H7 (cell line): ENCODE measurements around the gene SGCD. TPM values are rescaled to one million over a fixed set of nuclear protein-coding genes. Genes with fewer than 3 reads are reported as not detected.

ENCODE experiments used
- DNase-seq: peaks from one replicate; pipeline ENCODE4 v3.0.0; 2012
- H3K27me3 ChIP-seq: 2 replicates; pipeline ENCODE4 v1.6.0; 2011; ENCODE audit warnings: mild to moderate bottlenecking, low read length; ENCODE audit not compliant: control insufficient read depth, insufficient read depth
- H3K36me3 ChIP-seq: replicated peaks from 2 replicates; pipeline ENCODE4 v1.5.1; 2011; ENCODE audit warnings: low read length; ENCODE audit not compliant: control insufficient read depth, insufficient read depth
- H3K4me3 ChIP-seq: 2 replicates; pipeline ENCODE4 v1.5.1; 2011; ENCODE audit warnings: low read depth, mild to moderate bottlenecking, control low read depth, low read length, moderate library complexity; ENCODE audit not compliant: insufficient read depth
- total RNA-seq: library from RNA; depleted of rRNA; stranded (reverse); fragments of >200 nt; shearing (Covaris generic); gene quantifications from 2 replicates; pipeline ENCODE4 v1.2.3, GENCODE V29; 2014; rRNA removed

SGCD gene
- total RNA-seq: 0.04 TPM in 1 of 2 replicates, not detected in the other

DNA sequence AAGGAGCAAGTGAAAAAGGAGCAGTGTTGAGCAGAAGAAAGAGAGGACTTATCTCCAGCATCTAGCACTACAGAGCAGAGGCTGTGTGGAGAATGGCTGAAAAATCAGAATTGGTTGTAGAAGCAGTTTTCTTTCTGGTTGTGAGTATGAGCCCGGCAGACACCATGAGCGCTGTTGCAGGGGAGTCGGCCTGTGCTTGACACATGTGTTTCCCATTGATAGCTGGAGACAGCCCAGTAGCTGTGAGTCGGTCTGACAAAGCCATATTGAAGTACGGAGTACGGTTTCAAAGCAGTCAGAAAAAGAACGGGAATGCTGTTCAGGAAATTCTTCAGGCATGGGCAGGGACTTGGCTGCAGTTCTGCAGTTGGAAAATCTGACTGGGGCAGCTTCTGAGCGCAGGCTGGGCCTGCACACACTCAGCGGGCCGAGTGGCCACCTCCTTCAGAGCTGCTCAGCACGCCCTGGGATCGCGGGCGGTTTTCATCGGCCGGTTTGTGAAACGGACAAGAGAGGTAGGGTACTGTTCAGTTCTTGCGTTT is at the start of gene SGCD:
Gene SGCD (plus strand): TSS at position 447 of the 542 bp plus-strand sequence.
- no peaks in the 10 kb centered on the region for H3K27me3 ChIP-seq
- H3K36me3 ChIP-seq: no peaks in the 10 kb centered on the region
- H3K4me3 ChIP-seq: no peak within 1 kb of the TSS
- DNase-seq: peak; percentile 7

DNA sequence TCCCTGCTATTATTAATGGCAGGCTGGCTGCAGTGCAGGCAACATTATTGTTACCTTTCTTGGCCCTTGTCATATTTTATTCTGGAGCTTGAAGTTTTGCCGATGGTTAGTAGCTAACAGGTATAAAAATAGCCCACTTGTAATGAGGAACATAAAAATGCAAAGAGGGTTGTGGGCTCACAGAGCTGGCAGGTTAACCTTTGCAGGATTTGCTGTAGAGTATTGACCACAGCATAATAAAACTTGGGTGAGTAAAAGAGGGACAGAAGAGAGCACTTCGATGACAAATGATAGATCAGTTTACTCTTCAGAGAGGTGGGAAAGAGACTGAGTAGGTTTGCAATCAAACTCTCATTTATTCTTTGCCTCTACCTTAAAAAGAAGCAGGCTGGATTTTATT is 49.7 kb upstream of the SGCD start:
- no peaks in the 10 kb centered on the region for H3K36me3 ChIP-seq
- no peak for DNase-seq
- no peak overlapping the region for H3K4me3 ChIP-seq
- no peaks in the 10 kb centered on the region for H3K27me3 ChIP-seq

DNA sequence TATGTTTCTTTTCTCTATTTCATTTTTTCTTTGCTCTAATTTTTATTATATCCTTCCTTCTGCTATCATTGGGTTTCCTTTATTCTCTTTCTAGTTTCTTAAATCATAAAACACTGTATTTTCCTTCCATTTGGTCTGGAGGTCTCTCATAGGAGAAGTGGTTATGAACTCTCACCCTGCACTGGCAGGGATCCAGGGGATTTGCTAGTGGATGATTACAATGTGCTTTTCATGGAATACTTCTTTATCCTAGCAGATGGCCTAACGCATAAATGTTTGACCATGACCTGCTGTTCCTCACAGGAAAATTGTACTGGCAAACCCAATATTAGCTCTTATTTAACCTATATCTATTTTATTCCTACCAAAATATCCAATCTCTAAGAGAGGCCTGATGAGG is 31.5 kb upstream of the SGCD start:
- DNase-seq: no peak
- no peaks in the 10 kb centered on the region for H3K36me3 ChIP-seq
- no peaks in the 10 kb centered on the region for H3K27me3 ChIP-seq
- H3K4me3 ChIP-seq: no peak overlapping the region

DNA sequence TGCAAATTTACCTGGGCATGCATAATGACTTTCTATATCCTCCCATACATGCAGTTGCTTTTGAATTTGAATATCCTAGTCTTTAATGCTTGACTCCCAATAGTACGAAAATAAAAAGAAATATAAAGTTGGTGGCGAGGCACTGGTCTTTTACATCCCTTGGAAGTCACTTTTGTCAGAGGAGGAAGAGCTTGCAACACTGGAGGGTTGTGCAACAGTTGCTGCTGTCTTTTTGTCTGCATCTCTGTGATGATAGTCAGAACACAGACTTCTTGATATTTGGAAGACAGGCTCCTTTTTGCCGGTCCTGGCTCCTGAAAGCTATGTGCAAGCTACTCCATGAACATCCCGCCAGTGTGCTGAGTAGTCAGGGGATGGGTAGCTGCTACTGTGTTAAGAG is 16.8 kb upstream of the SGCD start:
- H3K36me3 ChIP-seq: no peaks in the 10 kb centered on the region
- H3K4me3 ChIP-seq: no peak overlapping the region
- DNase-seq: no peak
- no peaks in the 10 kb centered on the region for H3K27me3 ChIP-seq

GRCh38 chr5:156312897-156313694 is 13.9 kb upstream of the SGCD start:
- Histone ChIP-seq H3K36me3 (no peaks in the 10 kb centered on the region), H3K4me3 (no peak overlapping the region), H3K27me3 (no peaks in the 10 kb centered on the region)
- no peak for DNase-seq

DNA sequence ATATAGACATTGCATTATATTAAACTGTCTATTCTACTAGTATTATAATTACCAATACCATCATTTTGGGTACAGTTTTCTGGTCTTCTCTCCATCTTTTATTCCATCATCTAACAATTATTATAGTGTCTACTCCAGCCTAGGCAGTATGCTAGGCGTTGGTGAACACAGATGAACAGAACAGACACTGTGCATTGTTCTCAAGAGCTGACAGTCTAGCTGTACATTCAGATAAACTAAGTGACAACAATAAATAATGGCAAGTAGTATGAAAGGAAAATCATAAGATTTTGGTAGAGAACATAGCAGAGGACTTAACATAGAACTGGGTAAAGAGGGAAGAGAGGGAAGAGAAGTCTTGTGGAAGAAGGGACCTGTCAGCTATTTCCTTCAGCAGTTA is 12.5 kb upstream of the SGCD start:
- Histone ChIP-seq H3K27me3 (no peaks in the 10 kb centered on the region), H3K4me3 (no peak overlapping the region), H3K36me3 (no peaks in the 10 kb centered on the region)
- no peak for DNase-seq

DNA sequence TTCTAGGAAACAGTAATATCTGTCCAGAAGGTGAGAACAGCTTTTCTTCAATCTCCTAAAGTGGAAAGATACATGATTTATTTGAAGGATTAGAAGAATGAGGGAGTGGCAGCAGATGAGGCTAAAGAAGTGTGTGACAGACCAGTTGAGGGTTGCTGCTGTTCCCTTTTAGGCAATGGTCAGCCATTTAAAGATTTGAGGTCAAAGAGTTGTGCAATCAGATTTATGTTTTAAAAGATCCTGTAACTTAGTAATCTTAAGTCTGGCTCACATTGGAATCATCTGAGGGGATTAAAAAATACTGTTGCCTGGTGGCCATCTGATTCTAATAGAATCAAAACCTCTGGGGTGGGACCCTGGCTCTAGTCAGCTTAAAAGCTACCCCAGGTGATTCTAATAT is 4.3 kb upstream of the SGCD start:
- no peaks in the 10 kb centered on the region for H3K27me3 ChIP-seq
- H3K4me3 ChIP-seq: no peak overlapping the region
- DNase-seq: no peak
- H3K36me3 ChIP-seq: no peaks in the 10 kb centered on the region

DNA sequence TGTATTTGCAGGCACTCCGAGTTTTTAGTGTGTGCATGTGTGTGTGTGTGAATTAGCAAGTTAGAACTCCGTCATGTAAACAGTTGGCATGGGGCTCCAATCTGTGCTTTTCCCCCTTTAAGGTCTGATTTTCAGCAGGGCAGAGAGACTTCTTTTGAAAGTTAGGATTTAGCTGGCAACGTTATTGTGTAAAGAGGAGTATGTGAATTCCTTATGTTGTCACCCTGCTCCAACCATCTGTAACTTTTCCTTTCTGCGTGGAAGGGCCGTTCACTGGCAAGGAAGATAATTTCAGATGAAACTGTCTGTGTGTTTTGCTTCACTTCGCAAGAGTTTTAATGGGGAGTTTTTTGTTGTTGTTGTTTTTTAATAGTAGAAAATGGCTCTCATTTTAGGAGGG is 332 bp downstream of the SGCD start:
- Histone ChIP-seq H3K27me3 (no peaks in the 10 kb centered on the region), H3K4me3 (no peak overlapping the region), H3K36me3 (no peaks in the 10 kb centered on the region)
- DNase-seq: no peak

- H3K36me3 ChIP-seq: no peaks in the 10 kb centered on the region
- H3K27me3 ChIP-seq: no peaks in the 10 kb centered on the region
- DNase-seq: no peak
- H3K4me3 ChIP-seq: no peak overlapping the region
Observed at GRCh38 chr5:156328161-156328560, 1.2 kb downstream of the SGCD start.

DNA sequence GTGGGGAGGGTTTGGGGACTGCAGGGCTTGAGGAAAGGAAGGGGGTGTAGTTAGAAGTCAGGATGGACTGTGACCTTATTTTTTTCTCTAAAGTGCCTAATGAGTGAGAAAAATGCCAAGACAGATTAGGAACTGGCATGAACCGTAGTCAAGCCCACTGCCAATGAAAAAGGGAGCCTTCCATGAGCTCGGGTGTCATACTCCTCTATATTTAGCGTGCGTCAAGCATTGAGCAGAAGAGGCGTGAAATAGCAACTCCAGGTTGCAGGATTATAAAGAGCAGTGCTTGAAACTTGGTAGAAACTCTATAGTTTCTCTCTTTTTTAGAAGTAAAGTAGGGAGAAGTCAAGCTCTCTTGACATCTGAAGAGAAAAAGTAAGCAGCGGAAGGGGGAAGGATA is 1.8 kb downstream of the SGCD start:
- no peaks in the 10 kb centered on the region for H3K36me3 ChIP-seq
- no peaks in the 10 kb centered on the region for H3K27me3 ChIP-seq
- H3K4me3 ChIP-seq: no peak overlapping the region
- no peak for DNase-seq

DNA sequence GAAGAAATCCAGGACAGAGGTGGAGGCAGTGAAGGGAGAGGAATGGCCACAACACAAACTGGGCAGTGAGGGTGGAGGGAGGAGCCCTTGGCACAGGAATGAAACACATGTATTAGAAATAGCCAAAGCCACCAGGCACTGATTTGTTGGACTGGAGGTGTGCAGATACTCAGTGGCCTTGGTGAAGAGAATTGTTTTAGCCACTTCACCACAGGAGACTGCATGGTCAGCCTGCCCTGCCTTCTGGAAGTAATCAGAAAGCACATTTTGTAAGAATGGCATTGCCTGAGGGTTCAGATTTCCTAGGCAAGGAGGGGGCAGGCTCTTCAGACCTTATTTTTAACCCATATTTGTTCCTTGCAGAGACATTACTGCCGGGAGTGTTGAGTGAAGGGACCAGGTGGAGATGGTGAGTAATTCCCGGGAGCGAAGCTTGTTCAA is 2.2 kb downstream of the SGCD start:
- Histone ChIP-seq H3K4me3 (no peak overlapping the region), H3K36me3 (no peaks in the 10 kb centered on the region), H3K27me3 (no peaks in the 10 kb centered on the region)
- no peak for DNase-seq

DNA sequence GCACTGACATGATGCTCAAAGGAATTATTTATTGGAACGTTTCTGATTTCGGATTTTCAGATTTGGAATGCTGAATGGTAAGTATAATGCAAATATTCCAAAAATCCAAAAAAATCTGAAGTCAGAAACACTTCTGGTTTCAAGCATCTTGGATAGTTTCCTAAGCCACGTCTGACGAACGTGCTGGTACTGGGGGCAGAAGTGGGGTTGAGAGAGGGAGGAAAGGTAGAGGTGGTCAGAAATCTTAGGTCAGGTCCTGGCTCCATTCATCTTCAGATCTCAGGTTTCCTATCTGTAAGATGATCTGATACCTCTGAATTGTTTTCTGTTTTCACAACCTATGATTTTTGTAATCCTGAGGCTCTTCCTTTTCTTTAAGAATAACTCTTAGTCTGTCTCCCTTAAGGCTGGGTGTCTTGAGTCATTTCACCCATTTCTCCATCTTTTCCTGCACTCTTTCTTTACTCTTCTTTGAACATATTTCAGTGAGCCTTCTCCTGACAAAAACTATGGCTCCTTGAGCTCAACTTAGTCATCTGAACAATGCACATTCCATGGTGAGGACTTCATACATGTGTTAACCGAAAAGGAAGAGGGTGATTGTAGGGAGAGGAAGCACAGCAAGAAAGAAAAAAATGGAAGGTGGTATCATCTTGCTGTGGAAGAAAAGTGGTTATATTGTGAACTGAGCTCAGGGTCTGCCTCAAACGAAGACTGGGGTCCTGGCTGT is 3.3 kb downstream of the SGCD start:
- Histone ChIP-seq H3K27me3 (no peaks in the 10 kb centered on the region), H3K4me3 (no peak overlapping the region), H3K36me3 (no peaks in the 10 kb centered on the region)
- no peak for DNase-seq

- H3K27me3 ChIP-seq: no peaks in the 10 kb centered on the region
- no peaks in the 10 kb centered on the region for H3K36me3 ChIP-seq
- no peak for DNase-seq
- H3K4me3 ChIP-seq: no peak overlapping the region
Observed at GRCh38 chr5:156331181-156331580, 4.2 kb downstream of the SGCD start.

DNA sequence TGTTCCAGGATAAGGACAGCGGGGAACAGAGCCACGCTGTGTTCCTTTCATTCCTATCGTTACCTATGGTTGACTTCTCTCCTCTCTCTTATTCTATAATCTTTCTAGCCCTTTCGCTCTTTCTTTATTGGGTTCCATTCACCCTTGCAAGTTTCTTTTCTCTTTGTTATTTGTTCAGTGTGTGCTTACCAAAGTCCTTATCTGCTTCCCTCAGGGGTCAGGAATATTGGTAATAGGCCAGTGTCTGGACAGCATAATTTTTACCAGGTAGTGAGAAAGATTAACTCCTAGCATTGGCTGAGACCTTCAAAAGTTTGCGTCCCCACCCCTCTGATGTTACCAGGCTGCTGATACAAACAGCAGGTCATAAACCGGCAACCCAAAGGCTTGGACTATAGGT is 4.9 kb downstream of the SGCD start:
- no peaks in the 10 kb centered on the region for H3K27me3 ChIP-seq
- DNase-seq: no peak
- H3K4me3 ChIP-seq: no peak overlapping the region
- H3K36me3 ChIP-seq: no peaks in the 10 kb centered on the region

DNA sequence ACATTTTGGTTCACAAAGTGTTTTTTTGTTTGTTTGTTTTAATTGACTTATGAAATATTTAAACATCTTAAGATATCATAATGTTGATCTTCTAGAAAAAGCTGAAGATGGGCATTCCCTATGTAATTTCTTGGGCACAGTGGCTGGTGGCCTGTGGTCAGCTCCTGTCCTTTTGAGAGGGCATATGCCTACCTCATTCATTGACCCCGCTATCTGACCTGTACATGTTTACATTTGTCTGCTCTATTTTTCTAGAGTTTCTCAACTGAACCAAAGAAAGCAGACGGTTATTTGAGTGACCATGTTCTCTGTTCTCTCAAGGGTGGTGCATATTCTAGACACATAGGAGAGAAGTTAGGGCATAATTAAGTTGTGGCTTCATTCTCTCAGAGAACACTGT is 5.3 kb downstream of the SGCD start:
- H3K27me3 ChIP-seq: no peaks in the 10 kb centered on the region
- no peak for DNase-seq
- H3K4me3 ChIP-seq: no peak overlapping the region
- no peaks in the 10 kb centered on the region for H3K36me3 ChIP-seq
